HT-29 (cell line): ENCODE results near the gene HOXC13. TPM values are rescaled to one million over a fixed set of nuclear protein-coding genes. Genes with fewer than 3 reads are reported as not detected.

Experiments
- DNase-seq: peaks from one replicate; pipeline ENCODE4 v3.0.0-alpha.2; 2015; ENCODE audit warnings: low spot score
- total RNA-seq: library from RNA; depleted of rRNA; stranded (reverse); fragments of >200 nt; shearing (Covaris generic); gene quantifications from 2 replicates; pipeline ENCODE4 v1.2.3, GENCODE V29; 2014

HOXC13 gene
- total RNA-seq, 1 experiment from 2014 or later: 1.3 TPM

GRCh38 chr12:53981634-53982565 lies 43.3 kb downstream of the HOXC13 start:
- no peak for DNase-seq

GRCh38 chr12:53982648-53983567 lies 44.3 kb downstream of the HOXC13 start:
- DNase-seq: no peak

- no peak for DNase-seq
Observed at GRCh38 chr12:53983568-53983949, 44.9 kb downstream of the HOXC13 start.

- DNase-seq: no peak
Observed at GRCh38 chr12:53983950-53984572, 45.4 kb downstream of the HOXC13 start.

- peak; percentile 61 for DNase-seq
Observed at GRCh38 chr12:53984901-53985691, 46.5 kb downstream of the HOXC13 start, which contains the start of gene HOXC10. Gene HOXC10 (plus strand): TSS chr12:53985146. CDS start chr12:53985260, 114 bp downstream.

GRCh38 chr12:53985692-53985993 lies 47.0 kb downstream of the HOXC13 start:
- DNase-seq: no peak

- no peak for DNase-seq
Observed at GRCh38 chr12:53985994-53986685, 47.5 kb downstream of the HOXC13 start.

GRCh38 chr12:53986686-53987483 lies 48.3 kb downstream of the HOXC13 start:
- DNase-seq: no peak

GRCh38 chr12:53987787-53988230 lies 49.2 kb downstream of the HOXC13 start:
- no peak for DNase-seq

- DNase-seq: no peak
Observed at GRCh38 chr12:53988541-53989226, 50.1 kb downstream of the HOXC13 start.

- DNase-seq: peak; percentile 80
Observed at GRCh38 chr12:53989227-53990113, 50.8 kb downstream of the HOXC13 start.

GRCh38 chr12:53990311-53991076 lies 51.9 kb downstream of the HOXC13 start:
- peak; percentile 45 for DNase-seq

GRCh38 chr12:53991077-53991460 lies 52.4 kb downstream of the HOXC13 start:
- DNase-seq: no peak

- no peak for DNase-seq
Observed at GRCh38 chr12:53992377-53992889, 53.8 kb downstream of the HOXC13 start.

GRCh38 chr12:53993162-53994008 lies 54.8 kb downstream of the HOXC13 start:
- DNase-seq: no peak

- DNase-seq: no peak
Observed at GRCh38 chr12:53994009-53994263, 55.3 kb downstream of the HOXC13 start.
